ENCODE data around the gene HHLA2.
"Not testable (repeated sequence)": the region's sequence is repeated elsewhere in the genome, so short reads cannot be mapped to it uniquely, and the experiment has no call there.

The HHLA2 gene

DNA sequence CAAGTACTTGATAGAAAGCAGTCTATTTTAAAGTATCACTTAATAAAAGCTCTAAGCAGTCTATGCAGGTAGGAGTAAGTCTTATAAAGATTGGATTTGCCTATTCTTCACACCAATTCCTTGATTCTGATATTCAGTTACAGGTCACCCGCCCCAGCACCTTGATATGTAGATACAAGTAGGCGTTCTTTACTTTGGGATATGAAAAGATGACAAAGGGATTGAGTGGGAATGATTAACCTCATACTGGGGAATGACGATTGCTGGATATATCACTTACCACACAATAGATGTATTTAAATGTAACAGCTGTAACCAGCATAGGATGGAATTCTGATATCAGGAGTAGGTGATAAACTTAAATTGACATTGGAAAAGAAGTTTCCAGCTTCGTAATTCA, 47.1 kb downstream of the HHLA2 start:
- FAIRE-seq: no peak

DNA sequence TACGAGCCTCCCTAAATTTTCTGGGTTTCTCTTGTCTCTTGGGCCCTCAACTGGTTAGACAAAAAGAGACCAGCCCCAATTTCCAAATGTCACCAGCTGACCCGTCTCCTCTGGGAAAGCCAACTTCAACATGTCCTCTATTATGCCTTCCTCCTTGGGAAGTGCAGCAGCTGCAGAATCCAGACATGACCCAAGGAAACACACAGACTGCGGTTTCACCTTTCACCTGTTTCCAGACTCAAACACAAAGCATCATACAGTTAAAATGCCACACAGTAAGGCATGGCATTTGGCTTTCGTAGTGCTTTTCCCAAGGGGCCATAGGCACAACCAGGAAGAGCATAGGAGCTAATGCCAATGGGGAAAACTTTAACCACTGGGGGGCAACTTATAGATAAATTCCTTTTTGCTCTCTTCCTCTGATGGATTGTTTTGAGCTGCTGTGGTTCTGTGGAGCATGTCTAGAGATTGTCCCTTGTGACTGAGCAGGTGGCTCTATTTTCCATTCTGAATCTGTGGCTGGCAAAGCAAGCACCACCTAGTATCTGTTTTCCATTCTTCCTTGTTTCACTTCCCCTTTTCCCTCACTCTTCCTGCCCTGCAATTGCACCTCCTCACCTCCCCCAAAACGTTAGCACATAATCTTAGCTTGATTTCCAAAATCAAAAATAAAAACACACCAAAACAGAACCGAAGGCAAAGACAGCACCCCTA, 49.3 kb downstream of the HHLA2 start:
- FAIRE-seq: no peak

DNA sequence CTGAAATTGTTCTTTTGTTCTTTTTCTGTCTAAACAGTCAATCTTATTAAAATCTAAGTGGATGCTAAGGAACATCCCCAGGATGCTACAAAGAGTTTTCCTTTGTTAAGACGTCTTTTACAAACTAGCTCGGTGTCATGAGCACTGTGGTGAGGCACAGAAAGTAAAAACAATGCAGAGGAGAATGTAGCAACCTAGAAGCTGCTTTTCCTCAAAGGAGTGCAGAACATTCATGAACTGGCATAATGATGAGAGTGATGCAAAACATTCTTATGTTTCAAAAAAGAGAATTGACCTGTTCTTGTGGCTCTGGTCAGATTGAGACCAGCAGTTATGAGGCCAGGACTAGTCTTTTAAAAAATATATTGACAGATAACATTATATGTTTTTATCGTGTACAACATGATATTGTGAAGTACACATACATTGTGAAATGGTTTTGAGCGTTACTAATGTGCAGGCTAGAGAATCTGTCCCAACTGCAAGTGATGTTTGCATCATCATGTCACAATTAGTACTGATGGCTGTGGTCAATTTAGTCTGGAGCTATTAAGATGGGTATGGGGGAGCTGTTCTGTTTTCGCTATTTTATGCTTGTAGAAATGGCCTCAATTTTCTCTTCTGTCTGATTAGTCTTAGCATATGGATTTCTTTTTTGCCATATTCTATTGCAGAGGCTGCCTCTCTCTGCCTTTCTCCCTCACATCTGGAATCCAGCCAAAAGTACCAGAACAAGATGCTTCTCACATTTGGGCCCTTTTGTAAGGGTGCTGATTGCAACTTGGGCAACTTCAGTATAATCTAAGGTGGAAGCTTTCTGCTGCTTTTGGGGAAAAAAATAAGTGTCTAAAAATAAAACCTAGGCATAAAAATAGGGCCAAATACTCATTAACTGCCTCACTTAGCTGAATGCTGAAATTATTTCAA, 50.2 kb downstream of the HHLA2 start:
- no peak for FAIRE-seq

DNA sequence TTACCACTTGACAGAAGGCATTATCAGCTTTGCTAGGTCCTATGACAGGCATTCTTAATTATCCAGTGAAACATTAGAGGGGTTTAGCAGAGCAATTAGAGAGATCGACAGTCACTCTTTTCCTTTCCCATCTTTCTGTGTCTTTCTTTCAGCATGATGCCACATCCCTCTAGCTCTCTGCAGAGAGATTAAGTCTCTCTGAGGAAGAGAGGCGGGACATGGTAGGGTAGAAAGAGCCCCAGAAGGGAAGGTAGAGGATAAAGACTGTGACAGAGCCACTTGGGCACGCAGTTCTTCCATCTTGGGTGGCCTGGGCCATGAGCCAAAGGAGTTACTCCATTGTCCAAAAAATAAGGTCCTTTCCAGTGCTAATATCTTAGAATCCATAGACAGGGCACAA, 55.8 kb downstream of the HHLA2 start:
- no peak for FAIRE-seq

DNA sequence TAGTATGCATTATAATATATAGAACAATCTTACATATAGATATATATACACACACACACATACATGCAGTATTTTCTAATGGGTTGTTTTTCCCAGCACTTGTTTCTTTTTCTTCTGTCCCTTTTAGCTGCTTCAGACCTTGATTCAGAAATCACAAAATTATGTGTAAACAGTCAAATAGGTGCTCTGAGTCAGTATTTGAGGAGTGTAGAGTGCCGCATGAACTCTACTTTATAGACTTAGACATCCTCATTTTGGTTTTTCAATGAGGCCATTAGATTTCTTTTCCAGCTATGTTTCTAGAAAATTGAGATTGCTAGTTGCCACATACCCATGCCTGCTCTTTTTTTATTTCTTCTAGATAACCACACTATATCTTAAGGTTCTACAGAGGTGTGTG, 58.2 kb downstream of the HHLA2 start:
- no peak for FAIRE-seq

DNA sequence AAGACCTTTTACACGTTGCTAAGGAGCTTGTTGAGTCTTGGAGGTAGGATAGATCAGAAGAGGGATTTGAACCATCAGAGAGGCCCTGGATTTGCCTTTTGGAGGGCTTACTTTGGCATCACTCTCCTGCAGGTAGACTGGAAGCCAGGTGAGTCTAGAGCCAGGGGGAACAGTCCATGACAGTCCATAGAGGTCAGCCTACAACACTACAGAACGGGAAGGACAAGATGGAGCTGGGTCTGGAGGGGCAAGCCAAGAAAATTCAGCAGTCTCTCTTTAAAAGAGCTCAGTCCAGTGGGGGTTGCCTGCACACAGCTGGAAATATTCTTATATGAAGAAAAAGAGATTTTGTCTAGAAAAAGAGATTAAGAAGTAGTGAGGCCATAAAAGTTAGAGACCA, 60.7 kb downstream of the HHLA2 start:
- FAIRE-seq: no peak

DNA sequence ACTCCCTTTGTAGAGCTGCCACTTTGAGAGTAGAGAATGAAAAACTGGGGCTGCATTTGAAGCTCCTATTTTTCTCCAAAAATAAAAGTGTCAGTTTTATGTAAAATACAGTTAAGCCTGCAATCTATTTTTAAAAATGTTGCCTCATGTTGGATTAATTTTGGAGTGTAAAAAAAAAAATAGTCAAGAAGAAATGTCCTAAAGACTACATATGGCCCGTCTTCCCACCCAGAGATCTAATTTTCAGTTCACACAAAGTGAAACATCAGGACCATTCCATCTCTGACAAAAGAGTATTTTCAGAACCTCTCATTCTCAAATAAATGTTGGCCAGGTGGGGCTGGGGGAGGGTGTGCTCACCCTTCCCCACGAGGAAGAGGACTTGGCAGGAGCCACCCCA, 62.7 kb downstream of the HHLA2 start:
- FAIRE-seq: no peak

DNA sequence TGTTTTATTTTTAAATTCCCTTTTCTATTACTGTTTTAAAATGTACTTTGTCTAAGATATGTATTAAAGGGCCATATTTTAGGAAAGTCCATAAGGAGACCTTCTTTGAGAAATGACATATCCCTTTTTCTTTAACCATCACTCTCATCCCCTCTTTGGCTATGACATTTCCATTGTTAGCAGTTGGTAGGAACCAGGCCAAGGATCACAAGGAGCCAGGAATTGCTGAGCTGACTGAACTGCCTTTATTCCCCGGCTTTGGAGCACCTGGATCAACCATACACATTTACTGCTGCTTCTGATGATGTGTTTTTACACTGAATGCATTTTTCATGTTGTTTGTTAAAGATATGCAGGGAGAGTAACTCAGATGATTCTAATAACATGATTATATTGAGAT, 79.7 kb downstream of the HHLA2 start:
- no peak for FAIRE-seq

DNA sequence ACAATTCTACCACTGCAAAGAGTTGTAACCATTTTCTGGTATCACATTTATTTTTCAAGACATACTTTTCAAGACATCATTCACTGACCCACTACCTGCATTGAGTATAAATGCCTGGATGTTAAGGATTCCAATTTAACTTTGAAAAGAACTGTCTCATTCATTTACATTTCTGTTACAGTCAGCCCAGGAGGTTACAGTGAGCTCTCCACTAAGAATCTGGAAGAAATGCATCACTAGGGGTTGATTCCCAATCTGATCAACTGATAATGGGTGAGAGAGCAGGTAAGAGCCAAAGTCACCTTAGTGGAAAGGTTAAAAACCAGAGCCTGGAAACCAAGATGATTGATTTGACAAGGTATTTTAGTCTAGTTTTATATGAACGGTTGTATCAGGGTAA, 81.0 kb downstream of the HHLA2 start:
- FAIRE-seq: no peak

DNA sequence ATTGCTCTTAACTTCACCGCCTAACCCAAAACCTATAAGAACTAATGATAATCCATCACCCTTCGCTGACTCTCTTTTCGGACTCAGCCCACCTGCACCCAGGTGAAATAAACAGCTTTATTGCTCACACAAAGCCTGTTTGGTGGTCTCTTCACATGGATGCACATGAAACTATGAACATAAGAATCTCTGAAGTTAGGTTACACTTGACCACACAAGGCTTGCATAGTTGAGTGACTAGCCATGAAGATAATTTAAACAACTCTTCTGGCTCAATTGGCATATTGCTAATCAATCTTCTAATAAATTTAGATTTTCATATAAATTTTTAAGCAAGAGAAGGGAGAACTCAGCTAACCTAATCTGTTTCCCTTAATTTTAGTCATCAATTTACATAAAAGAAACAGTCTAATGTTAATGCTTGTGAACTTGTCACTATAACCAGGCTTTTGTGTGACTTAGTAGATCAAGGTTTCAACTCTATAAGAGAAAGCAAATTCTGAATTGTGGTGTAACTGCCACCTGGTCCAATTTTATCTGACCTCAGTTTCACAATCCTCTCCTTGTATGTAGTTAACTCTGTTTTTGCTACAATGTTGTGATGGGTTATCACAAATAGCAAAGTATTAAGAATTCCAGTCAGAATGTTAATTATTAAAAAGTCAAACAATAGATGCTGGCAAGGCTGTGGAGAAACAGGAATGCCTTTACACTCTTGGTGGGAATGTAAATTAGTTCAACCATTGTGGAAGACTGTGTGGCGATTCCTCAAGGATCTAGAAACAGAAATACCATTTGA, 82.0 kb downstream of the HHLA2 start:
- no peak for FAIRE-seq

DNA sequence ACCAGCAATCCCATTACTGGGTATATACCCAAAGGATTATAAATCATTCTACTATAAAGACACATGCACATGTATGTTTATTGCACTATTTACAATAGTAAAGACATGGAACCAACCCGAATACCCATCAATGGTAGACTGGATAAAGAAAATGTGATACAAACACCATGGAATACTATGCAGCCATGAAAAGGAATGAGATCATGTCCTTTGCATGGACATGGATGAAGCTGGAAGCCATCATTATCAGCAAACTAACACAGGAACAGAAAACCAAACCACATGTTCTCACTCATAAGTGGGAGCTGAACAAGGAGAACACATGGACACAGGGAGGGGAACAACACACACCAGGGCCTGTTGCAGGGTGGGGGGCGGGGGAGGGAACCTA, 82.6 kb downstream of the HHLA2 start:
- not testable (repeated sequence) for FAIRE-seq

DNA sequence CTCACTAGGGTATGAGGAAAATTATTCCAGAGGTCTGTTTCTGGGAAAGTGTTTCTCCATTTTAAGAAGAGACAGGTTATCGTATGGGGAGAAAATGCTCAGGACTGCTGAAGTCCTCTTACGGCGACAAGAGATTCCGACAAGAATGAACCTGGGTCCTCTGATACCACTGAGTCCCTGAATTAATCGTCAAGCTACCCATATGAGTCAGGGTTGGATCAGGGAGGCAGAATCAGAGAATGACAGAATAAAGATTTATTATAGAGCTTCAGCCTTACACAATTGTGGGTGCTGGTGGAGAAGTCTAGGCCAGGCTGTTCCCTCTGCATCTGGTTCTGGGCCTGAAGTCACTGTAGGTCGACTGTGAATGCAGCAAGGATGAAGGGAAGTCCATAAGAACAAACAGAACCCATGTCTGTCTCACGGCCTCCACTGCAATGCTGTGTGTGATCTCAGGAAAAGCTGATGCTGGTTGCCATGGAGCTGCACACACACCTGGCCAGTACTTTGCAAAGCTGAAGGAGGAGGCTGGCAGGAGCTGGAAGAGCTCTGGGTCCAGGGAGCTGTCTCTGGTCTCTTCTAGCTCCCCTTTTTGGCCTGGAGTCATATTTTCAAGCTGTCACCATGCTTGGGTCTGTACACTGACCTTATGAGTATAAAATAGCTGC, 83.9 kb downstream of the HHLA2 start:
- FAIRE-seq: no peak

DNA sequence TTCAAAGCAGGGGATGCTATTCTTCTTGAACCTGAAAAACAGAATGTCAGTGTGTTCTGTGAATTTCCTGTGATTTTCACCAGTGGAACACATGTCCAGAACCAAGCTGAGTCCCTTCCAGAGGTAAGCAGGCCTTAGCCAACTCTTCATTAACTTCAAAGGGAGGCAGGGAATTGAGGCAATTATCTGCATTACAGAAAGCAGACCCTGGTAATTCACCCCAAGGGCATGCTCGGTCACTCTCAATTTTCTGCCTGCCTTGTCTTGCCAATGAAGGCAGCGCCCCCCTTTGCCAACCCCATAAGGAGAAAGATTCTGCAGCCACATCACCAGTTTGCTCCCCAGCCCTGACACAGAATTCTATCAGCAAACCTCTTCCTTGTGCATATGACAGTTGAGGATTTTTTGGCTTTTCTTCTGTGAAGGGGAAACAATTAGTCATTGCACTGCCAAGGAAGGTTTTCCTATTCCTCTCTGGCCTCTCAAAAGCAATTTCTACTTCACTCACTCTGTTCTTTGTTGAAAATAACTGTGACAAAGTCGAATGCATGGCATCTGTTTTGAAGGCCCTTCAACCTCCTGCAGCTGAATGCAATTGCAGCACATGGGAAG, 85.3 kb downstream of the HHLA2 start:
- FAIRE-seq: no peak

DNA sequence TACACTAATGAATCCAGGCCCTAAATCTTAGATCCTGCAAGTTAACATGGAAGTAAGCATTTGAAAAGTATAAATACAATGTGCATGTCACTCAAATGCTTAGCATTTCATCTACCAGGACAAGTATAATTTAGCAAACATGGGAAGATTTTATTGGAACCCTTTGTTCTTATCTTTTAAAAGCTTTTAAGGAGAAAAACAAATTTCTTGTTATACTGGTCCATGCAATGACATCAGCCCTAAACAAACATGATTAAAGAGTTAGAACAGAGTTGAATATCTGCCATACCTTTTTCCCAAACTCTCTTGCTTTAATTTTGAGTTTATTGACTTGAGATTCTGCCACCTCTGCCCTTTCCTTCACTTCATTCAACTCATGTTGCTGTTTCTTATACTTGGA, 87.0 kb downstream of the HHLA2 start:
- FAIRE-seq: no peak

DNA sequence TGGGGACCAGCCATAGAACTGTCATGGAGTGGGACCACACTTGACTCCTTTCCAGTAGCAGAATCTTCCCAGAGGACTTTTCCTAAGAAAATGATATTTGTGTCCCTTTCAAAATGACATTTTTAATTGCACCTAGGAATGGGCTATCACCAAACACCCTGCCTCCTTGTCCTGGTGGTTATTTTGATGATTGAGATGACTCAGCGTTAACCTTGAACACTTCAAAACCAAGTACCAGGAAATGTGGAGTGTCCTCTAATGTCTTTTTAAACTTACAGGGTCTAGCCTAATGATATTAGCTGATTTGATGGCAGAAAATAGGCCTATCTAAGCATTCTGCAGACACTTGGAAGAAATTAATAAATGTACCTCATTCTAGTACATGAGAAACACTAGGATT, 90.7 kb downstream of the HHLA2 start:
- FAIRE-seq: no peak

DNA sequence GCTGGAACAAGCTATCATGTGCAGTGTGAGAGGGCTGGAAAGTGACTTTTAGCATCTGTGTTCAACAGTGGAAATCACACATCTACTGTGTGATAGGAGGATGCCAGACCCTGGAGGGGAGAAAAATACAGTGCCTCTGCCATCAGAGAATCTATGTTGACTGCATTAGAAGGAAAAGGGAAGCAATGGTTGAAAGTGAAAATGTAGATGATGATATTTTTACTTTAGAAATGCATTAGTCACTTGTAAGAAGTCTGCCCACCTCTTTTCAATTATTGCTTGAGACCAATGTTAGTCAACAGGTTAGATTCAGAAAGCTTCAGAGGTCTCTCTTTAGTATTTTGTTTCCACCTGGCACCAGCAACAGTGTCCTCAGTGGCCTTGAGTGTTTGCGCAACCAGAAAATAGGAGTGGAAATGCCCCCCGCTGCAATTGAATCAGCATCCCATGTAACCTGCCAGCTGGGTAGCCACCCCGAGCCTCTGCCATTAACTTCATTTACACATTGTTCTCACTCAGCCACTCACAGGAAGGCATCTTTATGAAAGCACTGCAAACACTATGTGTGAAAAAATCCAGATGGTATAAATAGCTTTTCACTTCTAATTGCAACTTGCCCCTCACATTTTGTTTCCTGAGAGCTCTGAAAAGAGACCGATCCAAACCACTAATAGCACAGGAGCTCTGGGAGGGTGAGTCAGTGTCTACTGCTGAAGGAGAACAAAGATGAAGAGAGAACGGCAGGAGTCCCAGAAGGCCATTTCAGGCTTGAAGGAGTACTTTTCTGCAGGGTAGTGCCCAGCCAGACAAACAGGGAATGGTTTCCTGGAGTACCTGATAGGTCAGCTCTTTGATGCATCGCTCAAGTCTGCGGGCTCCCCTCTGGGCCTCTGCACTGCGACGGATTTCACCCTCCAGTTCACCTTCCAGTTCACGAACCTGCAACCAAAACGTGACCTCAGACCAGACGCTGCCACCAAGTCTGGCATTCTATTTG, 92.1 kb downstream of the HHLA2 start:
- no peak for FAIRE-seq

DNA sequence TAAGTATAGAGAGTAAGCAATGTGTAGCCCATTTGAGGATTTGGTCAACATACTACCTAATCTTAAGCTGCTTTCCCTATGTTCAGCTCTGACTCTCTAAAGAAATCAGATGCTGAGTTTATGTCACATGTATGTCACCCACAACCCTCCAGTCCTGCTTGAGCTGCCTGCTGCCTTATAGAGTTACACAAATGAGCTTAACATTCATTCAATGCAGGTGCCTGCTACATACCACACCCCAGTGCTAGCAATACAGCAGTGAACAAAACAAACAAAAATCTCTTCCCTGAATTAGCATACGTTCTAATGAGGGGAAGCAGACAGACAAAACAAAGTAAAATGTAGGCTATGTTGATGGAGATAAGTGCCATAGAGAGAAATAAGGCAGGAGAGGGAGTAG, 93.0 kb downstream of the HHLA2 start:
- no peak for FAIRE-seq

DNA sequence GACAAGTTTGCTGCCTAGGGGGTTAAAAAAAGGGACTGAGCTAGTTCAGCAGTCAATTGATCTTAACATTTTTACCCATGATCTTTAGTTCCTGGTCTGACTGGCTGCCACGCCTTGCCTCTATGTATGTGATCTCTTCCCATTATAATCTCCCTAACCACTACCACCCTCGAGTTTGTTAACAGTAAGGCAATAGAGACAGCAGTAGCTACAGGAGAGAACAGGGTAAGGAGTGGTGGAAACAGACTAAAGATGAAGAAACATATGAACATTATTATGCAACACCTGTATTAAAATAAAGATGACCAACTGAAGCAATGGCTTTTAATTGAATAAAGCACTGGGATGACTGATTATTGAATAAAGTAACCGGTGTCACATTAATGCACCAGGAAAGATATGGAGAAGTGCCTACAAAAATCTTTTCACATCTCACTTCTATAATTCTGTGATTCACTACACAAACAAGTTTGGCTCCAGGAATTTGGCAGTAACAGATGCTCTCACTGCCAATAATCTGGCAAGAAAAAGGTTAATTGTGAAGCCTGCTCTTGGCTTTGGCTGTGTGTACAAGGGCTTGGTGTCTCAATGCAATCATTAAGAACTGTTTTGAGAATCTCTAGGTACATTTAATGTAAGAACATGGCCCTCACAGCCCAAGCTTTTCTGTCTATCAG, 95.7 kb downstream of the HHLA2 start:
- FAIRE-seq: no peak

DNA sequence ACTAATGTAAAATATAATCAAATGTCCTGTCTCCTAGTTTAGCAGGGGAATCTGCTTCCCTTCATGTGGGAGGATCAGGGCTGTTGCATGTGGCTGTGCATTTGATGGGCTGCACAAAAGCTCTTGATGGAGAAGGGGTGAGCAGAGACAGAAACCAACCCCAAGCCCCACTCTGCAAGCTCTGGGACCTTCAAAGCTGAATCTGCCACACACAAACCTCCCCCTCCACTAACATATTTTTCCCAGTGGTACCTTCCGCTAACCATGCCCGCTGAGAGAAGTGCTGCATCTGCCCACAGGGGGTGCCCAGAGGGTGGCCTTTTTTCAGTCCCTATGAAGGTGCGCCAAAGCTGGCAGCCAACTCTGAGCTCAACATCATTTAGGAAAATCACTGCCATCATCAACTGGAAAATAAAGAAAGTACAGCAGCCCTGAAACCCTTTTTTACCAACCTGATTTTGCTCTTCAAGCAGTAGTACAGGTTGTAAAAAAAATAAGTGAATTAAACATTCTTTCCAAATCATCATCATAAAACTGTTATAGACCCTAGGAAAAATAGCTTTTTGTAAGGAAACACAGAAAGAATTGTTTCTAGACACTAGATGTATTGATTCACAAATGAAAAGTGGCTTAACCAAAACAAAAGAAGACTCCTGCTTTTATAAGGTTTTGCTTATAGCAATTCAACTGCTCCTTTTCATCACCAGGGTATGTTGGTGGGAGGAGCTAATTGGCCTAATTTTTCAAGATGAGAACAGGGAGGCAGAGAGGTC, 97.0 kb downstream of the HHLA2 start:
- FAIRE-seq: no peak

DNA sequence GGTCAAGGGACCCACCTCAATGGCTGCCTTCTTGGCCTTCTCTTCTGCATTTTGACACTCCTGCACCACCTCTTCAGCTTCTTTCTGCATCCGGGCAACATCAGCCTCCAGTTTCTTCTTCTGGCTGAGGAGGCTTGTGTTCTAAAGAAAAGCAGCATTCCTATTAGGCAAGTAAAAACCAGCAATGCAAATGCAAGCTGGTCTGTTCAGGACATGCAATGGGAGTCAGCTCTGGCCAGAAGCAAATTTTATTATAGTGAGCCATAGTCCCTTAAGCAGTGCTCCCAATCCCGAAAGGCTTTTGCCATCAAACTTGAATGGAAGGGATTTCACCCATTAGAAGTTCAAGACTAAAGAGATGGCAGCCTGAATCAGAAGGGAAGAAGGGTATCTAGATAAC, 97.7 kb downstream of the HHLA2 start:
- no peak for FAIRE-seq
